H1 (cell line): Measurements from ENCODE around the gene ZC3H11A. TPM values are rescaled to one million over a fixed set of nuclear protein-coding genes. Genes with fewer than 3 reads are reported as not detected.

Experiments used
- CTCF ChIA-PET: fragments of 300-600 bp; sonication (Branson Sonifier 250); formaldehyde crosslinking; loops from one replicate; lab custom pipeline; 2021; ENCODE audit not compliant: partially characterized antibody; lab: Charles Lee
- POLR2A ChIA-PET: fragments of 300-600 bp; sonication (Branson Sonifier 250); formaldehyde crosslinking; loops from one replicate; lab custom pipeline; 2021; ENCODE audit warnings: inconsistent platforms; ENCODE audit not compliant: partially characterized antibody; lab: Charles Lee
- DNase-seq, 2 experiments: peaks; one replicate each; pipeline versions ENCODE4 v3.0.0 to v3.0.0-alpha.2; 2010 to 2022; ENCODE audit warnings: low spot score in 2 of 2, low read depth in 1 of 2, mixed read lengths in 1 of 2
- FAIRE-seq: peaks from 2 replicates; lab custom pipeline; 2011; peaks lifted over from hg19 to GRCh38; lab: Jason Lieb, UNC
- H2AFZ ChIP-seq: 2 replicates; pipeline ENCODE4 v1.8.1; 2012; ENCODE audit warnings: low read length, inconsistent platforms
- H2AK5ac ChIP-seq: 2 replicates; pipeline ENCODE4 v1.6.1; 2013; ENCODE audit warnings: low read depth, low read length
- H2BK120ac ChIP-seq: replicated peaks from 2 replicates; pipeline ENCODE3; 2013; ENCODE audit warnings: low read depth, low read length, inconsistent platforms
- H2BK12ac ChIP-seq: 2 replicates; pipeline ENCODE4 v1.6.1; 2013; ENCODE audit warnings: low read depth, low read length
- H2BK15ac ChIP-seq: 2 replicates; pipeline ENCODE4 v1.6.1; 2013; ENCODE audit warnings: low read length
- H2BK20ac ChIP-seq: 2 replicates; pipeline ENCODE4 v1.6.1; 2013; ENCODE audit warnings: low read length
- H2BK5ac ChIP-seq: 2 replicates; pipeline ENCODE4 v1.6.1; 2013; ENCODE audit warnings: low read depth, low read length
- H3K14ac ChIP-seq: 2 replicates; pipeline ENCODE4 v1.6.1; 2013; ENCODE audit warnings: inconsistent platforms; ENCODE audit not compliant: insufficient read length
- H3K18ac ChIP-seq: 2 replicates; pipeline ENCODE4 v1.6.1; 2013; ENCODE audit warnings: low read length; ENCODE audit errors: extremely low read depth
- H3K23ac ChIP-seq: 2 replicates; pipeline ENCODE4 v1.6.1; 2013; ENCODE audit warnings: inconsistent platforms; ENCODE audit not compliant: insufficient read length
- H3K23me2 ChIP-seq: 2 replicates; pipeline ENCODE4 v1.6.1; 2013; ENCODE audit warnings: low read depth, low read length
- H3K27ac ChIP-seq: 2 replicates; pipeline ENCODE4 v1.6.1; 2011; ENCODE audit warnings: low read depth, low read length, inconsistent platforms
- H3K27me3 ChIP-seq, 4 experiments: replicated peaks in 1 of 4; 1 replicate in 1 of 4; 2 replicates in 3 of 4; pipeline versions ENCODE4 v1.6.1 to v1.8.1; 2011 to 2013; ENCODE audit warnings: low read length in 3 of 4, mild to moderate bottlenecking in 3 of 4, inconsistent platforms in 2 of 4, mixed read lengths in 2 of 4, moderate library complexity in 1 of 4; ENCODE audit not compliant: control insufficient read depth in 3 of 4, insufficient read depth in 3 of 4; ENCODE audit errors: extremely low read depth in 1 of 4
- H3K36me3 ChIP-seq, 4 experiments: 2 replicates each; pipeline versions ENCODE4 v1.6.1 to v1.8.1; 2011 to 2013; ENCODE audit warnings: mild to moderate bottlenecking in 4 of 4, low read length in 3 of 4, moderate library complexity in 2 of 4, control low read depth in 1 of 4, inconsistent platforms in 1 of 4; ENCODE audit not compliant: insufficient read depth in 4 of 4, control insufficient read depth in 2 of 4
- H3K4ac ChIP-seq: replicated peaks from 2 replicates; pipeline ENCODE3; 2013; ENCODE audit warnings: low read length, low read depth, mixed read lengths, inconsistent platforms; ENCODE audit not compliant: insufficient read length
- H3K4me1 ChIP-seq, 4 experiments: replicated peaks in 1 of 4; 1 replicate in 1 of 4; 2 replicates in 3 of 4; pipeline versions ENCODE4 v1.6.1 to v1.8.1; 2011 to 2013; ENCODE audit warnings: low read length in 3 of 4, inconsistent platforms in 2 of 4, mixed read lengths in 1 of 4; ENCODE audit not compliant: insufficient read depth in 4 of 4, control insufficient read depth in 3 of 4
- H3K4me2 ChIP-seq, 2 experiments: 2 replicates each; pipeline versions ENCODE4 v1.6.1 to v1.8.1; 2011 to 2013; ENCODE audit warnings: low read depth in 2 of 2, low read length in 2 of 2, control low read depth in 1 of 2, inconsistent platforms in 1 of 2, mild to moderate bottlenecking in 1 of 2; ENCODE audit not compliant: insufficient read depth in 1 of 2
- H3K4me3 ChIP-seq, 4 experiments: fragments of 200-600, 300-600 bp in 1 of 4; sonication (generic), shearing (Covaris generic), sonication (Bioruptor Twin) in 1 of 4; 2 replicates each; pipeline versions ENCODE4 v1.5.1 to v1.8.1; 2011 to 2016; ENCODE audit warnings: low read length in 4 of 4, low read depth in 3 of 4, control low read depth in 2 of 4, inconsistent platforms in 2 of 4, mild to moderate bottlenecking in 2 of 4, mixed read lengths in 1 of 4, moderate library complexity in 1 of 4; ENCODE audit not compliant: insufficient read depth in 2 of 4; ENCODE audit errors: extremely low read depth in 1 of 4
- H3K56ac ChIP-seq: replicated peaks from 2 replicates; pipeline ENCODE3; 2013; ENCODE audit warnings: low read depth, mild to moderate bottlenecking, mixed read lengths, low read length, inconsistent platforms; ENCODE audit not compliant: insufficient read length
- H3K79me1 ChIP-seq: 2 replicates; pipeline ENCODE4 v1.6.1; 2013; ENCODE audit warnings: low read depth, low read length, control low read depth
- H3K79me2 ChIP-seq, 2 experiments: 2 replicates each; pipeline versions ENCODE4 v1.6.1 to v1.8.1; 2012 to 2013; ENCODE audit warnings: low read length in 2 of 2, mild to moderate bottlenecking in 2 of 2, inconsistent platforms in 1 of 2; ENCODE audit not compliant: insufficient read depth in 2 of 2, control insufficient read depth in 1 of 2
- H3K9ac ChIP-seq, 4 experiments: replicated peaks in 1 of 4; 1 replicate in 1 of 4; 2 replicates in 3 of 4; pipeline versions ENCODE4 v1.6.1 to v1.8.1; 2011 to 2013; ENCODE audit warnings: low read depth in 3 of 4, low read length in 3 of 4, control low read depth in 2 of 4, mild to moderate bottlenecking in 2 of 4, moderate library complexity in 2 of 4, inconsistent platforms in 1 of 4; ENCODE audit errors: extremely low read depth in 1 of 4
- H3K9me3 ChIP-seq, 2 experiments: 2 replicates each; pipeline versions ENCODE4 v1.6.1 to v1.8.1; 2012 to 2013; ENCODE audit warnings: mild to moderate bottlenecking in 2 of 2, moderate library complexity in 2 of 2, control low read depth in 1 of 2, inconsistent platforms in 1 of 2, low read depth in 1 of 2, low read length in 1 of 2, mixed read lengths in 1 of 2; ENCODE audit not compliant: insufficient read depth in 2 of 2
- H4K20me1 ChIP-seq, 2 experiments: replicated peaks in 1 of 2; 2 replicates each; pipeline versions ENCODE3 to v1.8.1; 2011 to 2013; ENCODE audit warnings: inconsistent platforms in 2 of 2, low read length in 2 of 2, mild to moderate bottlenecking in 1 of 2; ENCODE audit not compliant: insufficient read depth in 2 of 2, control insufficient read depth in 1 of 2
- H4K5ac ChIP-seq: 2 replicates; pipeline ENCODE4 v1.6.1; 2013; ENCODE audit warnings: low read length, low read depth, mixed read lengths, inconsistent platforms; ENCODE audit not compliant: insufficient read length
- H4K8ac ChIP-seq: 2 replicates; pipeline ENCODE4 v1.8.0; 2013; ENCODE audit warnings: mild to moderate bottlenecking, moderate library complexity, low read length, inconsistent platforms; ENCODE audit not compliant: insufficient read depth; ENCODE audit errors: extremely low read depth
- H4K91ac ChIP-seq: replicated peaks from 2 replicates; pipeline ENCODE3; 2013; ENCODE audit warnings: low read length, mixed read lengths, inconsistent platforms; ENCODE audit not compliant: insufficient read length
- ATF2 ChIP-seq: IDR thresholded peaks from 2 replicates; pipeline ENCODE4 v1.6.1; 2012; ENCODE audit warnings: low read length, inconsistent platforms
- KDM1A ChIP-seq: fragments of 200-600, 300-600 bp; sonication (generic); IDR thresholded peaks from 2 replicates; pipeline ENCODE4 v1.7.1; 2016; ENCODE audit warnings: mild to moderate bottlenecking, low read length, borderline replicate concordance
- POLR2A ChIP-seq, 2 experiments: IDR thresholded peaks; 1 replicate in 1 of 2; 2 replicates in 1 of 2; pipeline ENCODE4 v1.6.1; 2011; ENCODE audit warnings: low read depth in 2 of 2, low read length in 2 of 2, mild to moderate bottlenecking in 2 of 2; ENCODE audit errors: control extremely low read depth in 1 of 2
- WGBS, 2 experiments: shearing (Covaris generic) in 1 of 2; methylation state at CpG; one replicate each; pipeline versions ENCODE4 v1.1.6 to v1.1.7; 2013 to 2015; ENCODE audit warnings: low lambda C conversion rate in 2 of 2, mixed read lengths in 2 of 2, inconsistent platforms in 1 of 2, low coverage in 1 of 2, missing lambda C conversion rate in 1 of 2; ENCODE audit not compliant: insufficient replicate concordance in 2 of 2, insufficient coverage in 1 of 2, insufficient read length in 1 of 2; ENCODE audit errors: extremely low coverage in 1 of 2, missing lambda C conversion rate in 1 of 2; 5-methylcytosine and 5-hydroxymethylcytosine counted together
- polyA plus RNA-seq, 7 experiments: library from polyadenylated mRNA; depleted of rRNA in 3 of 7; stranded (reverse) in 5 of 7; unstranded in 2 of 7; fragments of >200 nt in 5 of 7; fragments of 200-250 nt in 2 of 7; gene quantifications; 1 replicate in 5 of 7; 2 replicates in 1 of 7; 4 replicates in 1 of 7; pipeline versions ENCODE4 v1.2.1 to v1.2.3, GENCODE V29; 2011 to 2013; ENCODE audit warnings: missing spikeins in 2 of 7, mixed read lengths in 2 of 7
- total RNA-seq: library from RNA; stranded (reverse); fragmentation: NEBNext Ultra II Directional; extraction: Animal tissue kit (Norgen Biotek cat#: 25700); gene quantifications from 2 replicates; pipeline ENCODE4 v1.2.1, GENCODE V29; 2021

ZC3H11A gene
- total and polyA plus RNA-seq, 2 of the 8 experiments (the other 6 are each of a cell fraction or from before 2014, with no cell fraction given), result 37.2 to 105 TPM

- no peak for DNase-seq
- H2AK5ac ChIP-seq, result no peak overlapping the region
- H3K27me3 ChIP-seq, result no peaks in the 10 kb centered on the region
- peaks cover 0 to 35% (median 15%) of the 10 kb centered on the region in 4 experiments; a peak in 4 of 8 replicates for H3K36me3 ChIP-seq
- H3K79me1 ChIP-seq, result peaks cover 7% of the 10 kb centered on the region
- 88% methylated on average over 2 of the region's 2 CpGs; no CpG with 5 or more reads in 1 of the 2 experiments for WGBS, 2 experiments
- no peak overlapping the region for H3K14ac ChIP-seq
- TF ChIP-seq KDM1A, result no peak
- no peak for TF ChIP-seq ATF2
- TF ChIP-seq POLR2A (IDR thresholded peaks at IDR 0.05; ENCODE audit: control extremely low read depth in 1 of 2, low read depth in 2 of 2, low read length in 2 of 2), result peak in 1 of 2 experiments; percentile 25; a peak in 1 of 3 replicates
- TF ChIP-seq, all 59 proteins: peak for 1
- peaks cover 0 to 4% (median 0%) of the 10 kb centered on the region in 4 experiments; a peak in 1 of 7 replicates for H3K4me1 ChIP-seq
- H4K8ac ChIP-seq, result no peak overlapping the region
- CTCF ChIA-PET, result no interaction called here
- peaks cover 4 to 10% of the 10 kb centered on the region in 2 experiments; a peak in 2 of 4 replicates for H3K9me3 ChIP-seq
- no peak overlapping the region for H2BK15ac ChIP-seq
- peaks cover 0 to 9% of the 10 kb centered on the region in 2 experiments for H4K20me1 ChIP-seq
- H2BK120ac ChIP-seq, result no peak overlapping the region
- peak overlapping the region in 1 of 4 experiments; percentile 38; a peak in 1 of 7 replicates for H3K9ac ChIP-seq
- H2AFZ ChIP-seq, result no peak overlapping the region
- H4K5ac ChIP-seq, result no peak overlapping the region
- H4K91ac ChIP-seq, result no peak overlapping the region
- H3K56ac ChIP-seq, result no peak overlapping the region
- peak overlapping the region; percentile 78 to 84 for H3K4me2 ChIP-seq
- no peak overlapping the region for H2BK5ac ChIP-seq
- no peak for FAIRE-seq
- no peak overlapping the region for H3K27ac ChIP-seq
- H3K23me2 ChIP-seq, result no peaks in the 10 kb centered on the region
- H2BK20ac ChIP-seq, result no peak overlapping the region
- POLR2A ChIA-PET, result interaction anchor here (1.0 to 4.2 kb wide), 7 partner anchors 10 to 278 kb away, joined by 3 to 20 read pairs (median 3); no protein-coding TSS in a partner anchor
- H3K18ac ChIP-seq, result no peak overlapping the region
- no peak overlapping the region for H3K4ac ChIP-seq
- peak overlapping the region; percentile 84 to 92 (median 86) for H3K4me3 ChIP-seq
- H2BK12ac ChIP-seq, result no peak overlapping the region
- H3K23ac ChIP-seq, result no peak overlapping the region
- peaks cover 33 to 60% of the 10 kb centered on the region in 2 experiments for H3K79me2 ChIP-seq
Measured at GRCh38 chr1:203797216-203797615, 1.8 kb downstream of the ZC3H11A start.
